ENCODE measurements around the gene ORM1. TPM values are rescaled to one million over a fixed set of nuclear protein-coding genes. Genes with fewer than 3 reads are reported as not detected.

Gene ORM1
- total RNA-seq, 1 donor from 2014 or later = not detected

GRCh38 chr9:114278356-114278755, 44.5 kb upstream of the ORM1 start:
- DNase-seq (ENCODE audit: low read depth) (no peak), FAIRE-seq (no peak)
- Histone ChIP-seq H3K4me3 (ENCODE audit: low read depth, low read length) (no peak overlapping the region), H3K36me3 (ENCODE audit: control insufficient read depth, insufficient read depth, low read length) (peaks cover 2% of the 10 kb centered on the region), H3K27me3 (ENCODE audit: control insufficient read depth, insufficient read depth, low read length) (no peaks in the 10 kb centered on the region)
- TF ChIP-seq CTCF (IDR thresholded peaks at IDR 0.05; ENCODE audit: insufficient read depth, low read length, severe bottlenecking) = no peak

GRCh38 chr9:114278881-114279570, 43.9 kb upstream of the ORM1 start:
- DNase-seq (ENCODE audit: low read depth) (peak; percentile 98), FAIRE-seq (peak; percentile 66)
- peak; percentile 4 for TF ChIP-seq CTCF (IDR thresholded peaks at IDR 0.05; ENCODE audit: insufficient read depth, low read length, severe bottlenecking)
- Histone ChIP-seq H3K36me3 (ENCODE audit: control insufficient read depth, insufficient read depth, low read length) (peaks cover 2% of the 10 kb centered on the region), H3K4me3 (ENCODE audit: low read depth, low read length) (no peak overlapping the region), H3K27me3 (ENCODE audit: control insufficient read depth, insufficient read depth, low read length) (no peaks in the 10 kb centered on the region)

GRCh38 chr9:114279693-114280092, 43.2 kb upstream of the ORM1 start:
- FAIRE-seq (no peak), DNase-seq (ENCODE audit: low read depth) (no peak)
- peaks cover 2% of the 10 kb centered on the region for H3K36me3 ChIP-seq (ENCODE audit: control insufficient read depth, insufficient read depth, low read length)
- no peak overlapping the region for H3K4me3 ChIP-seq (ENCODE audit: low read depth, low read length)
- no peak for TF ChIP-seq CTCF (IDR thresholded peaks at IDR 0.05; ENCODE audit: insufficient read depth, low read length, severe bottlenecking)
- no peaks in the 10 kb centered on the region for H3K27me3 ChIP-seq (ENCODE audit: control insufficient read depth, insufficient read depth, low read length)

- DNase-seq (ENCODE audit: low read depth) = no peak
- no peak for FAIRE-seq
- no peak for TF ChIP-seq CTCF (IDR thresholded peaks at IDR 0.05; ENCODE audit: insufficient read depth, low read length, severe bottlenecking)
Observed at GRCh38 chr9:114280636-114281472, 42.0 kb upstream of the ORM1 start.

GRCh38 chr9:114281473-114282103, 41.3 kb upstream of the ORM1 start:
- H3K27me3 ChIP-seq (ENCODE audit: control insufficient read depth, insufficient read depth, low read length) = no peaks in the 10 kb centered on the region
- H3K4me3 ChIP-seq (ENCODE audit: low read depth, low read length) = no peak overlapping the region
- no peak for FAIRE-seq
- no peak for TF ChIP-seq CTCF (IDR thresholded peaks at IDR 0.05; ENCODE audit: insufficient read depth, low read length, severe bottlenecking)
- no peak for DNase-seq (ENCODE audit: low read depth)
- H3K36me3 ChIP-seq (ENCODE audit: control insufficient read depth, insufficient read depth, low read length) = no peaks in the 10 kb centered on the region

More at GRCh38 chr9:114280636-114281472, 42.0 kb upstream of the ORM1 start:
- H3K4me3 ChIP-seq (ENCODE audit: low read depth, low read length) = no peak overlapping the region
- H3K27me3 ChIP-seq (ENCODE audit: control insufficient read depth, insufficient read depth, low read length) = no peaks in the 10 kb centered on the region
- no peaks in the 10 kb centered on the region for H3K36me3 ChIP-seq (ENCODE audit: control insufficient read depth, insufficient read depth, low read length)

Data from bronchial epithelial cell (primary cell).